Peyer's patch (tissue), 4 donors: ENCODE results near the gene SPATA7. TPM values are rescaled to one million over a fixed set of nuclear protein-coding genes. Genes with fewer than 3 reads are reported as not detected.

ENCODE experiments used
- DNase-seq, 3 donors: peaks; one replicate each; pipeline ENCODE4 v3.0.0-alpha.2; 2017 to 2019
- H3K27ac ChIP-seq, 4 donors: fragments of 200-600 bp; sonication (generic); one replicate each; pipeline ENCODE4 v1.5.1; 2016 to 2019
- H3K27me3 ChIP-seq, 2 donors: fragments of 200-600 bp; sonication (generic); one replicate each; pipeline ENCODE4 v1.5.1; 2019
- H3K36me3 ChIP-seq, 3 donors: fragments of 200-600 bp; sonication (generic); one replicate each; pipeline ENCODE4 v1.5.1; 2016 to 2019
- H3K4me1 ChIP-seq, 4 donors: fragments of 200-600 bp; sonication (generic); one replicate each; pipeline ENCODE4 v1.5.1; 2016 to 2019
- H3K4me3 ChIP-seq, 4 donors: fragments of 200-600 bp; sonication (generic); 1 replicate in 3 of 4; 2 replicates in 1 of 4; pipeline ENCODE4 v1.5.1; 2016 to 2019; ENCODE audit warnings: mild to moderate bottlenecking in 1 of 4
- H3K9me3 ChIP-seq, 4 donors: fragments of 200-600 bp; sonication (generic); one replicate each; pipeline ENCODE4 v1.5.1; 2016 to 2019; ENCODE audit warnings: mild to moderate bottlenecking in 1 of 4
- CTCF ChIP-seq, 6 experiments: fragments of 450-650 bp in 4 of 6; fragments of 200-600 bp in 2 of 6; sonication (generic) in 1 of 6; IDR thresholded peaks; one replicate each; pipeline ENCODE4 v1.5.1; 2017 to 2019; ENCODE audit warnings: antibody characterized with exemption in 6 of 6, mild to moderate bottlenecking in 3 of 6, moderate library complexity in 1 of 6
- POLR2A ChIP-seq, 2 donors: fragments of 450-650 bp; IDR thresholded peaks; one replicate each; pipeline ENCODE4 v1.5.1; 2017; ENCODE audit warnings: antibody characterized with exemption in 2 of 2, mild to moderate bottlenecking in 2 of 2, moderate library complexity in 2 of 2
- total RNA-seq, 4 donors: library from RNA; depleted of rRNA; stranded (reverse); fragments of >200 nt; gene quantifications; one replicate each; pipeline ENCODE4 v1.1.0, GENCODE V29; 2016

Gene SPATA7
- total RNA-seq, 4 donors from 2014 or later, result 2.6 to 27.2 (median 9.0) TPM

GRCh38 chr14:88420187-88420586 is 34.7 kb downstream of the SPATA7 start:
- H3K27ac ChIP-seq, result no peak overlapping the region
- H3K4me1 ChIP-seq, result no peaks in the 10 kb centered on the region
- H3K9me3 ChIP-seq, result peaks cover 0 to 12% (median 0%) of the 10 kb centered on the region in 4 donors
- H3K4me3 ChIP-seq, result no peak overlapping the region
- no peak for DNase-seq
- no peaks in the 10 kb centered on the region for H3K27me3 ChIP-seq
- peaks cover 0 to 22% (median 0%) of the 10 kb centered on the region in 3 donors for H3K36me3 ChIP-seq
- TF ChIP-seq CTCF (IDR thresholded peaks at IDR 0.05) (no peak), POLR2A (IDR thresholded peaks at IDR 0.05) (no peak)

GRCh38 chr14:88421286-88421685 is 35.8 kb downstream of the SPATA7 start:
- Histone ChIP-seq H3K4me3 (no peak overlapping the region), H3K9me3 (peaks cover 0 to 12% (median 0%) of the 10 kb centered on the region in 4 donors), H3K27ac (no peak overlapping the region), H3K27me3 (no peaks in the 10 kb centered on the region), H3K4me1 (no peaks in the 10 kb centered on the region), H3K36me3 (peaks cover 0 to 22% (median 0%) of the 10 kb centered on the region in 3 donors)
- no peak for DNase-seq
- no peak for TF ChIP-seq CTCF (IDR thresholded peaks at IDR 0.05)

GRCh38 chr14:88422047-88422446 is 36.6 kb downstream of the SPATA7 start:
- peaks cover 0 to 12% (median 0%) of the 10 kb centered on the region in 4 donors for H3K9me3 ChIP-seq
- H3K36me3 ChIP-seq, result peaks cover 0 to 16% (median 0%) of the 10 kb centered on the region in 3 donors
- no peak overlapping the region for H3K27ac ChIP-seq
- DNase-seq, result no peak
- H3K27me3 ChIP-seq, result no peaks in the 10 kb centered on the region
- no peak overlapping the region for H3K4me3 ChIP-seq
- TF ChIP-seq CTCF (IDR thresholded peaks at IDR 0.05) (no peak), POLR2A (IDR thresholded peaks at IDR 0.05) (no peak)
- no peaks in the 10 kb centered on the region for H3K4me1 ChIP-seq

GRCh38 chr14:88422919-88423650 is 37.6 kb downstream of the SPATA7 start:
- Histone ChIP-seq H3K27me3 (no peaks in the 10 kb centered on the region), H3K4me3 (no peak overlapping the region), H3K27ac (no peak overlapping the region), H3K4me1 (no peaks in the 10 kb centered on the region), H3K36me3 (peaks cover 0 to 7% (median 0%) of the 10 kb centered on the region in 3 donors), H3K9me3 (peaks cover 0 to 5% (median 0%) of the 10 kb centered on the region in 4 donors)
- TF ChIP-seq POLR2A (IDR thresholded peaks at IDR 0.05) (no peak), CTCF (IDR thresholded peaks at IDR 0.05) (no peak)
- no peak for DNase-seq

- no peaks in the 10 kb centered on the region for H3K9me3 ChIP-seq
- H3K27ac ChIP-seq, result no peak overlapping the region
- no peak overlapping the region for H3K4me3 ChIP-seq
- H3K4me1 ChIP-seq, result no peaks in the 10 kb centered on the region
- no peak for DNase-seq
- no peaks in the 10 kb centered on the region for H3K27me3 ChIP-seq
- no peaks in the 10 kb centered on the region for H3K36me3 ChIP-seq
- no peak for TF ChIP-seq POLR2A (IDR thresholded peaks at IDR 0.05)
- TF ChIP-seq CTCF (IDR thresholded peaks at IDR 0.05), result no peak
Measured at GRCh38 chr14:88424573-88424972, 39.1 kb downstream of the SPATA7 start.
